ENCODE data around the gene SELENOO. TPM values are rescaled to one million over a fixed set of nuclear protein-coding genes. Genes with fewer than 3 reads are reported as not detected.

Gene SELENOO
- total RNA-seq, 1 experiment from 2014 or later: 21.9 TPM

DNA sequence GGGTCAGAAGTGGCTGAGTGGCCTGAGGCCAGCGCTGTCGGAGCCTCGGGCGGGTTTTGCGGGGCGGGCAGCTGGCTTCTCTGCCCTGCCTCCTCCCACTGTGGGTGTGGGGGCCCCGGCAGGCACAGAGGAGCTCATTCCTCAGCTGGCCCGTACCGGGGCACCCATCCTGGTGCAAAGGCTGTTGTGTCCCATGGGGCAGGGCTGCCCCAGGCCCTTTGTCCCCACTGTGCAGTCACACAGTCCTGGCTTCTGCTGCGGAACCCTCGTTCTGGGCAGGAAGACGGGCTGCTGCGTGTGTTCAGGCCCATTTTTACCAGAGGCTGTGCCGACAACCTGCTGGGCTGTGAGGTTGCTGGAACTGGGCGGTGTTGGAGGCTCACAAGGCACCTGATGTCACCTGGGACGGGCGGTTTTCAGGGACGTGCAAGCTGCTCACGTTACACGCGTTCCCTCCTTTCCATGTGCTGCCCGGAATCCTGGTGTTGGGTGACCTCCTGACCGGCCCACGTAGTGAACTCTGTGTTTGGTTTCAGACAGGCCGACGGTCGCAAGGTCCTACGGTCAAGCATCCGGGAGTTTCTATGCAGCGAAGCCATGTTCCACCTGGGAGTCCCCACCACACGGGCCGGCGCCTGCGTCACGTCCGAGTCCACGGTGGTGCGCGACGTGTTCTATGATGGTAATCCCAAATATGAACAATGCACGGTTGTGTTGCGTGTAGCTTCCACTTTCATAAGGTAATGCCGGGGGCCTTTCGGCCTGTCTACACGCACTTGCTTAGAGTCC, 5.2 kb downstream of the SELENOO start:
- TF ChIP-seq, protein P1, sequence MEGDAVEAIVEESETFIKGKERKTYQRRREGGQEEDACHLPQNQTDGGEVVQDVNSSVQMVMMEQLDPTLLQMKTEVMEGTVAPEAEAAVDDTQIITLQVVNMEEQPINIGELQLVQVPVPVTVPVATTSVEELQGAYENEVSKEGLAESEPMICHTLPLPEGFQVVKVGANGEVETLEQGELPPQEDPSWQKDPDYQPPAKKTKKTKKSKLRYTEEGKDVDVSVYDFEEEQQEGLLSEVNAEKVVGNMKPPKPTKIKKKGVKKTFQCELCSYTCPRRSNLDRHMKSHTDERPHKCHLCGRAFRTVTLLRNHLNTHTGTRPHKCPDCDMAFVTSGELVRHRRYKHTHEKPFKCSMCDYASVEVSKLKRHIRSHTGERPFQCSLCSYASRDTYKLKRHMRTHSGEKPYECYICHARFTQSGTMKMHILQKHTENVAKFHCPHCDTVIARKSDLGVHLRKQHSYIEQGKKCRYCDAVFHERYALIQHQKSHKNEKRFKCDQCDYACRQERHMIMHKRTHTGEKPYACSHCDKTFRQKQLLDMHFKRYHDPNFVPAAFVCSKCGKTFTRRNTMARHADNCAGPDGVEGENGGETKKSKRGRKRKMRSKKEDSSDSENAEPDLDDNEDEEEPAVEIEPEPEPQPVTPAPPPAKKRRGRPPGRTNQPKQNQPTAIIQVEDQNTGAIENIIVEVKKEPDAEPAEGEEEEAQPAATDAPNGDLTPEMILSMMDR (IDR thresholded peaks at IDR 0.05; ENCODE audit: unreplicated experiment): no peak
- H3K27me3 Mint-ChIP-seq (ENCODE audit: insufficient read depth, unreplicated experiment): no peaks in the 10 kb centered on the region
- DNase-seq (ENCODE audit: unreplicated experiment): no peak
- BruUV-seq (replicated peaks): no TSS peak
- no peak overlapping the region for H3K4me3 Mint-ChIP-seq (ENCODE audit: unreplicated experiment)
- ChIA-PET POLR2A (interaction anchor here (0.9 to 1.0 kb wide), 2 partner anchors 15 to 88 kb away, joined by 3 to 4 read pairs; no protein-coding TSS in a partner anchor), CTCF (interaction anchor here (0.6 to 3.1 kb wide), 4 partner anchors 10 to 57 kb away, joined by 3 to 14 read pairs (median 4); no protein-coding TSS in a partner anchor)
- H3K36me3 Mint-ChIP-seq (ENCODE audit: insufficient read depth, unreplicated experiment): peaks cover 72% of the 10 kb centered on the region
- H3K4me1 Mint-ChIP-seq (ENCODE audit: insufficient read depth, unreplicated experiment): peaks cover 6% of the 10 kb centered on the region
- no peaks in the 10 kb centered on the region for H3K9me3 Mint-ChIP-seq (ENCODE audit: unreplicated experiment)
- no peak overlapping the region for H3K27ac Mint-ChIP-seq (ENCODE audit: low read depth, unreplicated experiment)
- intact Hi-C loops (cut with micrococcal nuclease): no loop called here

DNA sequence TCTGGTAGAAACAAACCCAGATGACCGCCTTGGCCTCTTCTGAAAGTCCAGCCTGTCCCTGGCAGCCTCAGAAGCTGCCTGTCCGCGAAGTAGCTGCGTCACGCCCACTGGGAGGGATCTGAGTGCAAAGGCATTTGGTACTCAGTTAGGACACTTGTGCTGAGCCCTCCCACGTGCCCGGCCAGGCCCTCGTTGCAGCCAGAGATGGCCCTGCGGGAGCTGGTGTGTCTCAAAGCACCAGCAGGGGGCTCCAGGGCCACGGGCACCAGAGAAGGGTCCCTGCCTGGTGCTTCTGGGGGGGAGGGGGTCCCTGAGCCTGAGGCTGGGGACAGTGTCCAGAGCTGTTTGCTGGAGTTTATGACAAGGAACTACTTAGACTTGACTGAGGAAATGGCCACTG, 5.8 kb downstream of the SELENOO start:
- Mint-ChIP-seq H3K27me3 (ENCODE audit: insufficient read depth, unreplicated experiment) (no peaks in the 10 kb centered on the region), H3K4me1 (ENCODE audit: insufficient read depth, unreplicated experiment) (peaks cover 6% of the 10 kb centered on the region), H3K9me3 (ENCODE audit: unreplicated experiment) (no peaks in the 10 kb centered on the region), H3K36me3 (ENCODE audit: insufficient read depth, unreplicated experiment) (peaks cover 72% of the 10 kb centered on the region), H3K27ac (ENCODE audit: low read depth, unreplicated experiment) (no peak overlapping the region), H3K4me3 (ENCODE audit: unreplicated experiment) (no peak overlapping the region)
- no peak for DNase-seq (ENCODE audit: unreplicated experiment)
- ChIA-PET POLR2A (interaction anchor here (0.9 to 1.0 kb wide), 2 partner anchors 15 to 88 kb away, joined by 3 to 4 read pairs; no protein-coding TSS in a partner anchor), CTCF (interaction anchor here (0.6 to 3.1 kb wide), 4 partner anchors 9 to 58 kb away, joined by 3 to 14 read pairs (median 4); no protein-coding TSS in a partner anchor)
- intact Hi-C loops (cut with micrococcal nuclease): no loop called here
- TF ChIP-seq, protein P1 (IDR thresholded peaks at IDR 0.05; ENCODE audit: unreplicated experiment): no peak
- no TSS peak for BruUV-seq (replicated peaks)

DNA sequence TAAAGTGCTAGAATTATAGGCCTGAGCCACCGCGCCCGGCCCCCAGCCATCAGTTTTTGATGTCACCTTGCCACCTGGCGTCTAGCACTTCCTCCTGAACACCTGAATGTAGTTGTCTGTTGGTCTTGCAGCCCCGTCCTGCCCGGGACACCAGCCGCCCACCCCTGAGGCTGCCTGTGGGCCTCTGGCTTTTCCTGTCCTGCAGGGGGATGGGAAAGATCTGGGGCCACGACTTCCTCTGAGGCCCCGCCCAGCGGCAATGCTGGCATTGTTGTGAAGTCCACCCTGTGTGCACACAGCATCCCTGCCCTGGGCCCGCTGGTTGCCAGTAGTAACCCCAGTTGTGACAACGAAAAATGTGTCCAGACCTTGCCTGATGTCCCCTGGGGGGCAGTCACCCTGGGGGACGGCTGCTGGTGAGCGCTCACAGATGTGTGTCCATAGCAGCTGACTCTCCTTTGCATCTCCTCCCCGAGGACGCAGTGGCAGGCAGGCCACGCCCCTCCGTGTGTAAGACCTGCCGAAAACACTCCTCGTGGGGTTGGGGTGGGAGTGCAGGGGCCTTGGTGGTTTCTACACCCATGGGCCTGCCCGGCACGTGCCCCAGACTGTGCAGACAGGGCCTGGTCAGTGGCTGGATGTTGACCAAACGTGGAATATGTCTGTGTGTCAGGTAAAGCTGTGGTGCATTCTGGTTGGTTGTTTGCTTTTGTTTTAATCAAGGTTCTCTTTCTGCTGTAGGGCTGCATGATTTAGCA, 6.8 kb downstream of the SELENOO start:
- intact Hi-C loops (cut with micrococcal nuclease): no loop called here
- H3K36me3 Mint-ChIP-seq (ENCODE audit: insufficient read depth, unreplicated experiment): peaks cover 74% of the 10 kb centered on the region
- H3K4me1 Mint-ChIP-seq (ENCODE audit: insufficient read depth, unreplicated experiment): peaks cover 6% of the 10 kb centered on the region
- TF ChIP-seq, protein P1 (IDR thresholded peaks at IDR 0.05; ENCODE audit: unreplicated experiment): no peak
- H3K27ac Mint-ChIP-seq (ENCODE audit: low read depth, unreplicated experiment): no peak overlapping the region
- BruUV-seq (replicated peaks): no TSS peak
- ChIA-PET CTCF (interaction anchor here (0.7 to 3.1 kb wide), 7 partner anchors 16 to 160 kb away, joined by 3 to 14 read pairs (median 4); no protein-coding TSS in a partner anchor), POLR2A (interaction anchor here (2.1 kb wide), 1 partner anchor 13 kb away, joined by 7 read pairs; no protein-coding TSS in a partner anchor)
- DNase-seq (ENCODE audit: unreplicated experiment): no peak
- no peak overlapping the region for H3K4me3 Mint-ChIP-seq (ENCODE audit: unreplicated experiment)
- no peaks in the 10 kb centered on the region for H3K9me3 Mint-ChIP-seq (ENCODE audit: unreplicated experiment)
- H3K27me3 Mint-ChIP-seq (ENCODE audit: insufficient read depth, unreplicated experiment): no peaks in the 10 kb centered on the region
